ENCODE measurements around the gene MICA.
"Not testable (repeated sequence)": the region's sequence is repeated elsewhere in the genome, so short reads cannot be mapped to it uniquely, and the experiment has no call there.

The MICA gene

DNA sequence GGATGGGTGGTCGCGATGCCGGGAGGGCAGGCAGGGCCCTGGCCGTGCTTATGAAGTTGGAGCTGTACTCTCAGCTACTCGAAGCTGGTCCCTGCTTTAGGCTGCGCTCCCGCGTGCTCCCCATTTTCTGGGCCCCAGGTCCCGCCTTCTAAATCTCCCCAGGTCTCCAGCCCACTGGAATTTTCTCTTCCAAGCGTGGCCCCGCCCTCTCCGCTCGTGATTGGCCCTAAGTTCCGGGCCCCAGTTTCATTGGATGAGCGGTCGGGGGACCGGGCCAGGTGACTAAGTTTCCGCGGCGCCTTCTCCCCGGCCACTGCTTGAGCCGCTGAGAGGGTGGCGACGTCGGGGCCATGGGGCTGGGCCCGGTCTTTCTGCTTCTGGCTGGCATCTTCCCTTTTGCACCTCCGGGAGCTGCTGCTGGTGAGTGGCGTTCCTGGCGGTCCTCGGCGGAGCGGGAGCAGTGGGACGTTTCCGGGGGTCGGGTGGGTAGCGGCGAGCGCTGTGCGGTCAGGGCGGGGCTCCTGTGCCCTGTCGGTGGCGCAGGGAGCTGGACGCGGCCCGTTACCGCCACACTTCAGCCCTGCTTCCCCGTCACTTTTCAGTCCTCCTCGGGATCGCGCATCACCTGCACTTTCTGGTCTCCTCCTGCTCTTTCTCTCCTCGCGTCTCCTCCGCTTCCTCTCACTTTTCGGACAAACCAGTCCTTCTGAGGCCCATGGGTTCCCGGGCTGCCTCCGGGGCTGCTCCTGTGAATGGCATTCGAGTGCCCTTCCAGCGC is at the start of gene MICA:
MICA (plus strand) TSS at position 313 of the 778 bp plus-strand sequence; CDS start at position 351, 38 bp downstream.
- peak; percentile 85 for DNase-seq (ENCODE audit: low spot score)

DNA sequence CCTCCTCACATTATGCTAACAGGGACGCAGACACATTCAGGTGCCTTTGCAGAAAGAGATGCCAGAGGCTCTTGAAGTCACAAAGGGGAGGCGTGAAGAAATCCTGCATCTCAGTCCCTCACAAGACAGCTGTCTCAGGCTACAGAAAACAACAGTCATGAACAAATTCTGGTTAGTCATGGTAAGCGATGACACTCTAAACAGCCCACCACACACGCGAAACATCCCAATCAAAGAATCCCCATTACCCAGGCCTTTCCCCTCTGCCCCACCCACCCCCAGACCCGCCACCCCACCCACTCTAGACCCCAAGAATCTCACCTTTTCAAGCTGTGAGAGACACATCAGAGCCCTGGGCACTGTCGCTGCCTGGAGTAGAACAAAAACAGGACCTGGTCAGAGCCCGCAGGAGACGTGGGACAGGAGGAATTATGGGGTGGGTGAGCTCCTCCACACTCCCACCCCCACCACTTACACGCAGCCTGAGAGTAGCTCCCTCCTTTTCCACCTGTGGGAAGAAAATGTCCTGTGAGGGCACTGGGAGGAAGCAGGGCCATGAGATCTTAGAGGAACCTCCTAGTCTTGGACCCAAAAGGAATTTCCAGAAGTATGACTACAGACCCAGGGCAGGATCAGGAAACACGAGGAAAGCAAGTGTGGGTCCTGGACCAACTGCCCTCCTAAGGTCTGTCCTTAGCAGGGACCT is 49.1 kb upstream of the MICA start:
- DNase-seq (ENCODE audit: low spot score): no peak

GRCh38 chr6:31354864-31355582 is 48.4 kb upstream of the MICA start:
- no peak for DNase-seq (ENCODE audit: low spot score)

DNA sequence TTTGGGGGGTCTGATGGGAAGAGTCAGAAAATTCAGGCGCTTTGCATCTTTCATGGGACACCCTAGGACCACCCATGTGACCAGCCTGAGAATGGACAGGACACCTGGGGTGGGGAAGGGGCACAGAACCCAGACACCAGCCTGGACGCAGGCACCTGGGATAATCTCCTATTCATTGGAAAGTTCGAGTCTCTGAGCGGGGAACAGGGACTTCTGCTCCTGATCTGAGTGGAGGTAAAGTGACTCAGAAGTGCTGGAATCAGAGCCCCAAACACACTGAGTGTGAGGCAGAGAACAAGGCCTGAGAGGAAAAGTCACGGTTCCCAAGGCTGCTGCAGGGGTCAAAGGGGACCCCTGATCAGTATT is 47.8 kb upstream of the MICA start:
- no peak for DNase-seq (ENCODE audit: low spot score)

DNA sequence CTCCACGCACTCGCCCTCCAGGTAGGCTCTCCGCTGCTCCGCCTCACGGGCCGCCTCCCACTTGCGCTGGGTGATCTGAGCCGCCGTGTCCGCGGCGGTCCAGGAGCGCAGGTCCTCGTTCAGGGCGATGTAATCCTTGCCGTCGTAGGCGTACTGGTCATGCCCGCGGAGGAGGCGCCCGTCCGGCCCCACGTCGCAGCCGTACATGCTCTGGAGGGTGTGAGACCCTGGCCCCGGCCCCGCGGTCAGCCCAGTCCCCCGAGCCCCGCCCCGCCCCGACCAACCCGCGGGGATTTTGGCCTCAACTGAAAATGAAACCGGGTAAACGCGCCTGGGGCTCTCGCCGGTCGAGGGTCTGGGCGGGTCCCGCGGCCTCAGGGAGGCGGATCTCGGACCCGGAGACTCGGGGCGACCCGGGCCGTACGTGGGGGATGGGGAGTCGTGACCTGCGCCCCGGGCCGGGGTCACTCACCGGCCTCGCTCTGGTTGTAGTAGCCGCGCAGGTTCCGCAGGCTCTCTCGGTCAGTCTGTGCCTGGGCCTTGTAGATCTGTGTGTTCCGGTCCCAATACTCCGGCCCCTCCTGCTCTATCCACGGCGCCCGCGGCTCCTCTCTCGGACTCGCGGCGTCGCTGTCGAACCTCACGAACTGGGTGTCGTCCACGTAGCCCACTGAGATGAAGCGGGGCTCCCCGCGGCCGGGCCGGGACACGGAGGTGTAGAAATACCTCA is 47.0 kb upstream of the MICA start:
- DNase-seq (ENCODE audit: low spot score): no peak

DNA sequence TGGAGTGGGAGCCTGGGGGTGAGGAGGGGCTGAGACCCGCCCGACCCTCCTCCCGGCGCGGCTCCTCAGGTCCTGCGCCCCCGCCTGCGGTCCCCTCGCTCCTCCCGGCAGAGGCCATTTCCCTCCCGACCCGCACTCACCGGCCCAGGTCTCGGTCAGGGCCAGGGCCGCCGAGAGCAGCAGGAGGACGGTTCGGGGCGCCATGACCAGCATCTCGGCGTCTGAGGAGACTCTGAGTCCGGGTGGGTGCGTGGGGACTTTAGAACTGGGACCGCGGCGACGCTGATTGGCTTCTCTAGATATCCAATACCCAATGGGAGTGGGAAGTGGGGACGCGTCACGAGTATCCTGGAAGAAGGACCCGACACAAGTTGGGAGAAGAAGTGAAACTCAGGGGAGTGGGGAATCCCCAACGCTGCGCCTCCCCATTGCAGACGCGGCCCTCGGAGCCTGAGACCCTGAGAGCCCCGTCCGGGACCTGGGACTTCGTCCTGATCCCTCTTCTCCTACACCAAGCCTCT is 46.4 kb upstream of the MICA start, which contains the start of gene HLA-B:
HLA-B (minus strand) TSS at position 234 of the 521 bp plus-strand sequence; CDS start at position 213, 21 bp downstream.
- DNase-seq (ENCODE audit: low spot score): peak; percentile 74

DNA sequence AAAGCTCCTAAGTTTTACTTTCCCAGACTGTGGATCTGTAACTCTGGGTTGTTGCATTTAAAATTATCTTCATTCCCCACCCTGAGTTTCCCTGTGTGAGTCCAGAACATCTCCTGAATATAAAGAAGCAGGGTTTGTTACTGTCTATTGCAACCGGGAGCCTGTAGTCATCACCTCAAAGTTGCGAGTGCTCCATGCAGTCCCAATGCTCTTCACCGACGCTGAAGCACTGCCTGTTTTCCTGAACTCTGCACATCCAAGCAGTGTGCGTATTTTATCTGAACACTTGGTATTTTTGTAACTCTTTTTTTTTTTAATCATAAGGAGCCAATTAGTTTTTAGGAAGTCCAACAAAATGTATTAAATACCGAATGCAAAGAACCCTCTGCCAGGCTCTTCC is 45.5 kb upstream of the MICA start:
- DNase-seq (ENCODE audit: low spot score): no peak

DNA sequence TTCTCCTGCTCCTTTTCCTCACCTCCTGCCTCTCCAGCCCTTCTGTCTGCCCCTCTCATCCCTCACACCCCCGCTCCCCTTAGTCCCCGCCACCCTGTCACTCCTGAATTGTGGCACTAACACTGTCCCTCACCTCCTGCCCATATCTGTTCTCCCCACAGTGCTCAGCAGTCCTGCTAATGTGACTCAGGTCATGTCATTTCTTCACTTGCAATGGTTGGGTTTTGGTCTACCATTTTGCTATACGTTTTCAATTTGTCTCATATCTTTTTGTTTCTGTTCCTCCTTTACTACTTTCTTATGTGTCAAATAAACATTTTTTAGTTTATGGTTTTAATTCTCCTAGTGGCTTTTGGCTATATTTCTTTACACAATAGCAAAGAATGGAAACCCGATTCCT is 45.1 kb upstream of the MICA start:
- DNase-seq (ENCODE audit: low spot score): no peak

GRCh38 chr6:31359581-31359980 is 43.8 kb upstream of the MICA start:
- DNase-seq (ENCODE audit: low spot score): no peak

DNA sequence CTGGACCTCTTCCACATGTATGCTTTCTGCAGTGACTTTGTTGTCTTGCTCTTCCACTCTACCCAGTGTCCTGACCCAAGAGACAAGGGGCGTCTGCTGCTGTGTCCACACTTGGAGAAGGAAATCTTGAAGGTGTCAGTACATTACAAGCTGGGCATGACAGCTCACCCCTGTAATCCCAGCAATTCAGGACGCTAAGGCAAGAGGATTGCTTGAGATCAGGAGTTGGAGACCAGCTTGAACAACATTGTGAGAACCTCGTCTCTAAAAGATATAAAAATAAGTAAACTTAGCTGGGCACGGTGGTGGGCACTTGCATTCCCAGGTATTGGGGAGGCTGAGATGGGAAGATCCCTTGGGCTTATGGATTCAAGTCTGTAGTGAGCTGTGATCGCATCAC is 40.6 kb upstream of the MICA start:
- no peak for DNase-seq (ENCODE audit: low spot score)

DNA sequence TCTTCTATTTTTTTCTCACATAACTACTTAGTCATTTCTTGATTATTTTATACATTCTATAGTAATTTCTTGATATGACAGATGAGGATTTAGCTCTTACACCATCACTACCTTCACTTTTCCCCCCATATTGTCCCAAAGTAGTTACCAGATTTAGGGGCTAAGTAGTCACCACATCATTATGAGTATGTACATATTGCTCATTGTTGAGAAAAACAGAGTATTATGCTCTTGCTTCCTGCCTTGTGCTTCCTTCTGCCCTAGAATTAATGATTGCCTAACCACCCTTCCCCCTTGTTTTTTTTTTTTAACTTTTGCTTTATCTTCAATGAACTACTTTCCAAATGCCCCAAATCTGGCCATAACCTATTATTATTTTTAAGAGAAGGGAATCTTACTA is 39.6 kb upstream of the MICA start:
- no peak for DNase-seq (ENCODE audit: low spot score)

DNA sequence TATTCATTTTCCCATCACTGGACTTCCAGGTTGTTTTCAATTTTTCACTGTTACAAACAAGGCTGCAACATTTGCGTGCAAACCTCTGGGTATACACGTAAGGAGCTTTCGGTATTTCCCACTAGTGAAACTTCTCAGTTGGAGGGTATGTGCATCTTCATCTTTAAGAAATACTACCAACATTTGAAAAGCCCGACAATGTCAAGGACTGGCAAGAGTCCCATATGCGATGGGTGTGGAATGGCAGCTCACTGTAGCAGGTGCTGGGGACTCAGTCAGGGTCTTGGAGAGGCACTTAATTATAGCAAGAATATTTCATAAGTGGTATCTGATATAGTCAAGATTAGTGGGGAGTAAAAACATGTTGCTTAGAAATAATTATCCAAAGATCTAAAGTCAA is 37.5 kb upstream of the MICA start:
- DNase-seq (ENCODE audit: low spot score): no peak

GRCh38 chr6:31366693-31367470 is 36.5 kb upstream of the MICA start:
- peak; percentile 90 for DNase-seq (ENCODE audit: low spot score)

GRCh38 chr6:31368461-31368860 is 34.9 kb upstream of the MICA start:
- DNase-seq (ENCODE audit: low spot score): no peak

DNA sequence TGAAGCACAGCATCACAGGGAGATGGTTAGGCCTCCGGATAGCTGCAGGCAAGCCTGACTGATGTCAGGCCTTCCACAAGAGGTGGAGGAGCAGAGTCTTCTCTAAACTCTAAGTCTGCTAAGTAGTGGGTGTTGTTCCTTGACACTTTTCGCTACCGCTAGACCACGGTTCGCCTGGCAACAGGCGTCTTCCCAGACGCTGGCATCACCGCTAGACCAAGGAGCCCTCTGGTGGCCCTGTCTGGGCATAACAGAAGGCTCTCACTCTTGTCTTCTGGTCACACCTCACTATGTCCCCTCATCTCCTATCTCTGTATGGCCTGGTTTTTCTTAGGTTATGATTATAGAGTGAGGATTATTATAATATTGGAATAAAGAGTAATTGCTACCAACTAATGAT is 29.3 kb upstream of the MICA start:
- DNase-seq (ENCODE audit: low spot score): not testable (repeated sequence)

GRCh38 chr6:31375699-31376098 is 27.7 kb upstream of the MICA start:
- DNase-seq (ENCODE audit: low spot score): no peak

GRCh38 chr6:31377029-31377428 is 26.4 kb upstream of the MICA start:
- no peak for DNase-seq (ENCODE audit: low spot score)

GRCh38 chr6:31378062-31378720 is 25.2 kb upstream of the MICA start:
- DNase-seq (ENCODE audit: low spot score): no peak

- DNase-seq (ENCODE audit: low spot score): no peak
These were observed 24.7 kb upstream of the MICA start for GRCh38 chr6:31378721-31379103.

DNA sequence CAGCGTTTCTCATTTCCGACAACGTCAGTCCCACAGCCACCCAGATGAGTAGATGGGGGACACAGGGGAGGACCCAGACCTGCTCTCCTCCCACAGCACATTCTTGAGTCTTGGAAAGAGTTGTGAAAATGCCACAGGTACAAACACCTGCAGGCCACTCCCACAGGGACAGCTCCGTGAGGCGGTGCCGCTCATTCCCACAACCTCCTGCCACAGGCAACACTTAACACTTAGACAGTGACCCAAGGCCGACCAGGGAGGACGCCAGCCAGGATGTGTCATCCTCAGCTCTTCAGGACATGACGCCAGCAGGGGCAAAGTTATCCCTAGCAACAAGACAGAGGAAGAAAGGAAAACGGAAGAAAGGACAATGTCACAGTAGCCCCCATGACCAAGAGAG is 23.5 kb upstream of the MICA start:
- DNase-seq (ENCODE audit: low spot score): no peak

- DNase-seq (ENCODE audit: low spot score): no peak
These were observed 21.7 kb upstream of the MICA start for GRCh38 chr6:31381666-31382065.

All from COLO829 (cell line).